Fibroblast of lung (primary cell): ENCODE results near the gene PCDHAC2. TPM values are rescaled to one million over a fixed set of nuclear protein-coding genes. Genes with fewer than 3 reads are reported as not detected.

Experiments
- DNase-seq, 2 donors: peaks; one replicate each; pipeline versions ENCODE4 v3.0.0 to v3.0.0-alpha.2; 2010; ENCODE audit warnings: low read depth in 2 of 2
- H2AFZ ChIP-seq: 2 replicates; pipeline ENCODE4 v1.5.1; 2012; ENCODE audit warnings: low read length, control low read depth, inconsistent platforms
- H3K27ac ChIP-seq: 2 replicates; pipeline ENCODE4 v1.5.1; 2011; ENCODE audit warnings: low read length, control low read depth; ENCODE audit not compliant: insufficient read depth
- H3K27me3 ChIP-seq: 2 replicates; pipeline ENCODE4 v1.5.1; 2011; ENCODE audit warnings: mild to moderate bottlenecking, low read length; ENCODE audit not compliant: control insufficient read depth, insufficient read depth
- H3K36me3 ChIP-seq: 2 replicates; pipeline ENCODE4 v1.5.1; 2011; ENCODE audit warnings: low read length; ENCODE audit not compliant: control insufficient read depth, insufficient read depth
- H3K4me1 ChIP-seq: 2 replicates; pipeline ENCODE4 v1.5.1; 2011; ENCODE audit warnings: low read length; ENCODE audit not compliant: control insufficient read depth, insufficient read depth; ENCODE audit errors: extremely low read depth
- H3K4me2 ChIP-seq: 2 replicates; pipeline ENCODE4 v1.5.1; 2011; ENCODE audit warnings: low read length, control low read depth; ENCODE audit not compliant: insufficient read depth; ENCODE audit errors: extremely low read depth
- H3K4me3 ChIP-seq, 4 experiments: fragments of 200-600 bp in 1 of 4; sonication (generic) in 1 of 4; replicated peaks in 1 of 4; 2 replicates each; pipeline ENCODE4 v1.5.1; 2011 to 2016; ENCODE audit warnings: low read length in 4 of 4, low read depth in 3 of 4, mild to moderate bottlenecking in 3 of 4, control low read depth in 2 of 4, inconsistent platforms in 1 of 4, mixed read lengths in 1 of 4; ENCODE audit not compliant: insufficient read depth in 1 of 4; ENCODE audit errors: control extremely low read depth in 1 of 4
- H3K79me2 ChIP-seq: 2 replicates; pipeline ENCODE4 v1.5.1; 2012; ENCODE audit warnings: mild to moderate bottlenecking, low read length, inconsistent platforms; ENCODE audit not compliant: control insufficient read depth, insufficient read depth
- H3K9ac ChIP-seq: 2 replicates; pipeline ENCODE4 v1.5.1; 2011; ENCODE audit warnings: mild to moderate bottlenecking, low read length, control low read depth; ENCODE audit not compliant: insufficient read depth
- H3K9me3 ChIP-seq: 2 replicates; pipeline ENCODE4 v1.5.1; 2012; ENCODE audit warnings: low read depth, low read length; ENCODE audit not compliant: control insufficient read depth, insufficient read depth
- H4K20me1 ChIP-seq: 2 replicates; pipeline ENCODE4 v1.5.1; 2011; ENCODE audit warnings: low read length; ENCODE audit not compliant: control insufficient read depth, insufficient read depth; ENCODE audit errors: extremely low read depth
- CTCF ChIP-seq, 2 donors: IDR thresholded peaks in 1 of 2; conservative IDR thresholded peaks in 1 of 2; 1 replicate in 1 of 2; 2 replicates in 1 of 2; pipeline ENCODE4 v1.5.1; 2011 to 2012; ENCODE audit warnings: low read length in 2 of 2, control low read depth in 1 of 2, inconsistent platforms in 1 of 2, low read depth in 1 of 2, mild to moderate bottlenecking in 1 of 2
- EZH2 ChIP-seq: IDR thresholded peaks from 2 replicates; pipeline ENCODE4 v1.5.1; 2012; ENCODE audit warnings: low read length, control low read depth, mild to moderate bottlenecking; ENCODE audit errors: missing control alignments
- polyA plus RNA-seq, 2 donors: library from polyadenylated mRNA; depleted of rRNA in 1 of 2; stranded (reverse) in 1 of 2; unstranded in 1 of 2; fragments of >200 nt; gene quantifications; 2 replicates each; pipeline ENCODE4 v1.2.1, GENCODE V29; 2011 to 2012; ENCODE audit warnings: missing spikeins in 1 of 2
- total RNA-seq: library from RNA; depleted of rRNA; stranded (reverse); fragments of >200 nt; gene quantifications from 2 replicates; pipeline ENCODE4 v1.2.1, GENCODE V29; 2014

PCDHAC2 gene
- total and polyA plus RNA-seq, 2 donors (not counting 1 experiment from before 2014, with no cell fraction given), result 0.48 to 1.7 TPM

- no peak overlapping the region for H3K27ac ChIP-seq
- H3K36me3 ChIP-seq, result no peaks in the 10 kb centered on the region
- no peak overlapping the region for H3K4me3 ChIP-seq
- no peaks in the 10 kb centered on the region for H3K79me2 ChIP-seq
- no peak overlapping the region for H2AFZ ChIP-seq
- H3K4me1 ChIP-seq, result peaks cover 2% of the 10 kb centered on the region
- no peaks in the 10 kb centered on the region for H4K20me1 ChIP-seq
- TF ChIP-seq EZH2 (no peak), CTCF (conservative IDR thresholded peaks at IDR 0.05 in 1 of 2, IDR thresholded peaks at IDR 0.05 in 1 of 2; ENCODE audit: low read depth in 1 of 2, low read length in 2 of 2) (no peak)
- no peak for DNase-seq
- no peak overlapping the region for H3K4me2 ChIP-seq
- H3K27me3 ChIP-seq, result no peaks in the 10 kb centered on the region
- H3K9me3 ChIP-seq, result no peaks in the 10 kb centered on the region
- no peak overlapping the region for H3K9ac ChIP-seq
These were observed 36.8 kb downstream of the PCDHAC2 start for GRCh38 chr5:141003031-141003430.

- Histone ChIP-seq H3K4me2 (no peak overlapping the region), H3K9ac (no peak overlapping the region), H3K27ac (no peak overlapping the region), H4K20me1 (no peaks in the 10 kb centered on the region), H3K27me3 (no peaks in the 10 kb centered on the region), H3K9me3 (no peaks in the 10 kb centered on the region), H3K36me3 (no peaks in the 10 kb centered on the region), H3K79me2 (no peaks in the 10 kb centered on the region), H2AFZ (no peak overlapping the region), H3K4me1 (peaks cover 2% of the 10 kb centered on the region), H3K4me3 (no peak overlapping the region)
- TF ChIP-seq EZH2 (no peak), CTCF (conservative IDR thresholded peaks at IDR 0.05 in 1 of 2, IDR thresholded peaks at IDR 0.05 in 1 of 2; ENCODE audit: low read depth in 1 of 2, low read length in 2 of 2) (no peak)
- DNase-seq, result no peak
These were observed 37.7 kb downstream of the PCDHAC2 start for GRCh38 chr5:141003791-141004611.

- TF ChIP-seq CTCF (conservative IDR thresholded peaks at IDR 0.05 in 1 of 2, IDR thresholded peaks at IDR 0.05 in 1 of 2; ENCODE audit: low read depth in 1 of 2, low read length in 2 of 2), result no peak
- no peak for TF ChIP-seq EZH2
- H3K9me3 ChIP-seq, result no peaks in the 10 kb centered on the region
- H3K27ac ChIP-seq, result no peak overlapping the region
- H3K27me3 ChIP-seq, result no peaks in the 10 kb centered on the region
- H4K20me1 ChIP-seq, result no peaks in the 10 kb centered on the region
- no peak overlapping the region for H3K4me2 ChIP-seq
- H3K4me1 ChIP-seq, result no peaks in the 10 kb centered on the region
- no peak overlapping the region for H2AFZ ChIP-seq
- H3K4me3 ChIP-seq, result no peak overlapping the region
- no peak overlapping the region for H3K9ac ChIP-seq
- no peak for DNase-seq
- H3K79me2 ChIP-seq, result no peaks in the 10 kb centered on the region
- H3K36me3 ChIP-seq, result no peaks in the 10 kb centered on the region
These were observed 41.5 kb downstream of the PCDHAC2 start for GRCh38 chr5:141007791-141008190.
